ENCODE measurements around the gene EMC6. TPM values are rescaled to one million over a fixed set of nuclear protein-coding genes. Genes with fewer than 3 reads are reported as not detected.

The EMC6 gene
- total RNA-seq, 1 experiment from 2014 or later = 62.4 TPM

- Histone ChIP-seq H3K36me3 (ENCODE audit: control insufficient read depth in 1 of 2, insufficient read depth in 2 of 2, low read length in 2 of 2) (no peaks in the 10 kb centered on the region), H3K4me2 (ENCODE audit: low read length) (no peak overlapping the region), H3K4me1 (ENCODE audit: control insufficient read depth in 1 of 2, insufficient read depth in 2 of 2, low read length in 2 of 2) (peaks cover 12 to 16% of the 10 kb centered on the region in 2 experiments), H3K27ac (ENCODE audit: low read depth, low read length) (no peak overlapping the region), H3K4me3 (replicated peaks in 1 of 2; ENCODE audit: low read depth in 1 of 2, low read length in 2 of 2) (no peak overlapping the region), H3K79me2 (ENCODE audit: insufficient read depth, low read length) (no peaks in the 10 kb centered on the region), H3K9me2 (ENCODE audit: insufficient read depth) (no peaks in the 10 kb centered on the region), H3K9me3 (ENCODE audit: control insufficient read depth in 1 of 2, insufficient read depth in 1 of 2, low read depth in 1 of 2, low read length in 2 of 2) (no peaks in the 10 kb centered on the region), H3K27me3 (ENCODE audit: insufficient read depth, low read length) (no peaks in the 10 kb centered on the region), H3K9ac (ENCODE audit: low read length) (no peak overlapping the region), H4K20me1 (ENCODE audit: insufficient read depth) (no peaks in the 10 kb centered on the region), H2AFZ (ENCODE audit: low read depth, low read length, poor library complexity, severe bottlenecking) (no peak overlapping the region)
- DNase-seq (ENCODE audit: low read depth, low spot score) (no peak), ATAC-seq (no peak)
- intact Hi-C loops (cut with micrococcal nuclease) = no loop called here
- POLR2A ChIA-PET = interaction anchor here (1.2 kb wide), 1 partner anchor 9 kb away, joined by 3 read pairs; no protein-coding TSS in a partner anchor
- CTCF ChIA-PET = no interaction called here
- TF ChIP-seq CBX3 (IDR thresholded peaks at IDR 0.05; ENCODE audit: low read depth) = no peak
- no peak for TF ChIP-seq ZNF274 (IDR thresholded peaks at IDR 0.05; ENCODE audit: low read depth, low read length)
- no peak for TF ChIP-seq SRF (IDR thresholded peaks at IDR 0.05; ENCODE audit: low read depth)
- TF ChIP-seq POLR2AphosphoS5 (IDR thresholded peaks at IDR 0.05; ENCODE audit: low read depth, low read length) = no peak
- TF ChIP-seq ZBTB33 (IDR thresholded peaks at IDR 0.05; ENCODE audit: extremely low read depth, insufficient replicate concordance, low read length) = no peak
- no peak for TF ChIP-seq POLR2A (IDR thresholded peaks at IDR 0.05; ENCODE audit: borderline replicate concordance, extremely low read depth, insufficient read depth, insufficient read length)
- no peak for TF ChIP-seq CEBPB (IDR thresholded peaks at IDR 0.05; ENCODE audit: low read depth)
- no peak for TF ChIP-seq EZH2 (IDR thresholded peaks at IDR 0.05)
- TF ChIP-seq ATF3 (IDR thresholded peaks at IDR 0.05) = no peak
- TF ChIP-seq SIN3A (IDR thresholded peaks at IDR 0.05; ENCODE audit: low read depth) = no peak
- no peak for TF ChIP-seq EZH2phosphoT487 (IDR thresholded peaks at IDR 0.05; ENCODE audit: borderline replicate concordance)
- RAD21 ChIA-PET (ENCODE audit: low non-redundant PET in 1 of 2, low total read pairs in 2 of 2, uncharacterized antibody in 2 of 2, unreplicated experiment in 2 of 2) = no interaction called here
- no TSS peak for BruUV-seq (replicated peaks)
These were observed 10.5 kb upstream of the EMC6 start for GRCh38 chr17:3657874-3658783.
